Stomach (tissue), 4 donors: ENCODE measurements around the gene TOR3A.

Experiments
- CTCF ChIP-seq, 7 experiments: fragments of 450-650 bp in 4 of 7; fragments of 200-600 bp in 3 of 7; sonication (generic) in 3 of 7; IDR thresholded peaks; one replicate each; pipeline ENCODE4 v1.5.1; 2016 to 2019; ENCODE audit warnings: antibody characterized with exemption in 7 of 7, control low read depth in 2 of 7, mild to moderate bottlenecking in 1 of 7
- EP300 ChIP-seq: sonication (generic); formaldehyde crosslinking; IDR thresholded peaks from one replicate; pipeline ENCODE4 v1.6.1; 2017; ENCODE audit warnings: antibody characterized with exemption
- POLR2A ChIP-seq, 4 donors: fragments of 450-650 bp; IDR thresholded peaks; one replicate each; pipeline ENCODE4 v1.6.1; 2016; ENCODE audit warnings: antibody characterized with exemption in 4 of 4, control low read depth in 2 of 4, mild to moderate bottlenecking in 1 of 4, moderate library complexity in 1 of 4
- POLR2AphosphoS5 ChIP-seq, 3 donors: sonication (generic); formaldehyde crosslinking; IDR thresholded peaks; one replicate each; pipeline ENCODE4 v1.6.1; 2016; ENCODE audit warnings: antibody characterized with exemption in 3 of 3

GRCh38 chr1:179061360-179062282, 20.2 kb upstream of the TOR3A start:
- TF ChIP-seq CTCF (IDR thresholded peaks at IDR 0.05): no peak
- TF ChIP-seq EP300: no peak
- TF ChIP-seq POLR2A (IDR thresholded peaks at IDR 0.05): no peak
- TF ChIP-seq POLR2AphosphoS5 (IDR thresholded peaks at IDR 0.05): no peak
